ENCODE results near the gene OPA1.

Gene OPA1

GRCh38 chr3:193744048-193744821 is 151.2 kb downstream of the OPA1 start:
- no peak for DNase-seq

GRCh38 chr3:193744822-193745684 is 152.0 kb downstream of the OPA1 start:
- peak; percentile 55 for DNase-seq

GRCh38 chr3:193746832-193747231 is 153.8 kb downstream of the OPA1 start:
- DNase-seq: no peak

Data from hematopoietic multipotent progenitor cell treated with erythropoietin and hydrocortisone succinate and interleukin-3 and kit ligand, for 8 days (in vitro differentiated cells).